Ovary (tissue), 9 donors: ENCODE measurements around the gene FLT3LG. TPM values are rescaled to one million over a fixed set of nuclear protein-coding genes. Genes with fewer than 3 reads are reported as not detected.
"Not testable (repeated sequence)": the region's sequence is repeated elsewhere in the genome, so short reads cannot be mapped to it uniquely, and the experiment has no call there.

Source experiments
- DNase-seq, 5 donors: peaks; one replicate each; pipeline ENCODE4 v3.0.0-alpha.2; 2019 to 2020
- H3K27ac ChIP-seq, 2 donors: fragments of 200-600 bp; one replicate each; pipeline versions ENCODE4 v1.5.1 to v1.8.0; 2019 to 2022
- H3K27me3 ChIP-seq: fragments of 200-600 bp; one replicate; pipeline ENCODE4 v1.8.0; 2022
- H3K36me3 ChIP-seq: fragments of 200-600 bp; sonication (generic); one replicate; pipeline ENCODE4 v1.5.1; 2019
- H3K4me1 ChIP-seq: one replicate; pipeline ENCODE4 v1.8.1; 2013; ENCODE audit warnings: mild to moderate bottlenecking, moderate library complexity; ENCODE audit not compliant: insufficient read depth
- H3K4me3 ChIP-seq: fragments of 200-600 bp; sonication (generic); one replicate; pipeline ENCODE4 v1.5.1; 2017
- H3K9me3 ChIP-seq, 2 donors: fragments of 200-600 bp in 1 of 2; sonication (generic) in 1 of 2; one replicate each; pipeline versions ENCODE4 v1.5.1 to v1.8.1; 2013 to 2019; ENCODE audit warnings: mild to moderate bottlenecking in 1 of 2, moderate library complexity in 1 of 2
- CTCF ChIP-seq, 3 donors: fragments of 450-650 bp in 2 of 3; fragments of 200-600 bp in 1 of 3; IDR thresholded peaks; one replicate each; pipeline versions ENCODE4 v1.5.1 to v1.8.0; 2016 to 2022; ENCODE audit warnings: antibody characterized with exemption in 3 of 3, mild to moderate bottlenecking in 1 of 3
- EP300 ChIP-seq: sonication (generic); formaldehyde crosslinking; IDR thresholded peaks from one replicate; pipeline ENCODE4 v1.6.1; 2017; ENCODE audit warnings: antibody characterized with exemption
- POLR2A ChIP-seq: fragments of 450-650 bp; IDR thresholded peaks from one replicate; pipeline ENCODE4 v1.6.1; 2017; ENCODE audit warnings: antibody characterized with exemption, mild to moderate bottlenecking, moderate library complexity
- WGBS, 3 donors: extraction: QIAGEN DNeasy Blood & Tissue Kit in 1 of 3; methylation state at CpG; one replicate each; pipeline versions ENCODE4 v1.1.5 to v1.1.7; 2013 to 2017; 5-methylcytosine and 5-hydroxymethylcytosine counted together
- intact Hi-C, 4 donors: fragments of 100-400 bp; cut with DNase I; formaldehyde crosslinking; loops; one replicate each; pipeline versions ENCODE4 v1.11.0 to v1.15.1; 2022 to 2023
- polyA plus RNA-seq, 2 donors: library from polyadenylated mRNA; stranded (reverse); fragments of 200-250 nt in 1 of 2; fragments of 350-450 nt in 1 of 2; fragmentation: Illumina TruSeq in 1 of 2; extraction: RNeasy Lipid Tissue Mini Kit (QIAGEN cat#74804) in 1 of 2; gene quantifications; one replicate each; pipeline ENCODE4 v1.2.3, GENCODE V29; 2013 to 2014
- total RNA-seq, 7 donors: library from RNA; depleted of rRNA in 2 of 7; stranded (reverse); fragments of >200 nt in 2 of 7; fragmentation: NEBNext Ultra II Directional in 3 of 7; extraction: Animal tissue kit (Norgen Biotek cat#: 25700) in 3 of 7; gene quantifications; one replicate each; pipeline versions ENCODE4 v1.1.0 to v1.2.4, GENCODE V29; 2016 to 2023
- donor health status: DM: no; HTN: no; CAD: no; lungs with moderate emphysema.
- donor health status: DM: no; HTN: no; CAD: no.
- donor health status: Bipolar disorder and iron deficiency.
- donor health status: DM: yes; HTN: yes; CAD: no.
- donor health status: DM: no; HTN: no; CAD: no.
- donor health status: DM: yes; HTN: yes; CAD: no.

Gene FLT3LG
- total and polyA plus RNA-seq, 9 donors = 3.9 to 15.3 (median 12.2) TPM

- Histone ChIP-seq H3K4me1 (no peaks in the 10 kb centered on the region), H3K9me3 (no peaks in the 10 kb centered on the region), H3K4me3 (no peak overlapping the region), H3K27ac (no peak overlapping the region), H3K27me3 (no peaks in the 10 kb centered on the region), H3K36me3 (no peaks in the 10 kb centered on the region)
- TF ChIP-seq CTCF (IDR thresholded peaks at IDR 0.05) (no peak), POLR2A (no peak), EP300 (no peak)
- intact Hi-C loops = loop anchor here in 3 of 4 donors (2.0 to 10.0 kb wide), 3 partner anchors 51 to 215 kb away; partner anchors contain the start of genes DKKL1 (in 1 of the 3) and TEAD2 (in 1 of the 3)
- 5 to 12% (median 11%) methylated on average over 14 of the region's 14 CpGs for WGBS, 3 donors
- no peak for DNase-seq
Measured at GRCh38 chr19:49441960-49442350, 32.1 kb upstream of the FLT3LG start.

GRCh38 chr19:49442354-49442753 lies 31.7 kb upstream of the FLT3LG start:
- no peaks in the 10 kb centered on the region for H3K27me3 ChIP-seq
- WGBS, 3 donors = 2 to 4% (median 4%) methylated on average over 11 of the region's 11 CpGs
- no peak for TF ChIP-seq EP300
- TF ChIP-seq CTCF (IDR thresholded peaks at IDR 0.05) = no peak
- no peak for TF ChIP-seq POLR2A

GRCh38 chr19:49442771-49443365 lies 31.1 kb upstream of the FLT3LG start:
- H3K27me3 ChIP-seq = no peaks in the 10 kb centered on the region
- H3K4me1 ChIP-seq = no peaks in the 10 kb centered on the region
- DNase-seq = peak; percentile 76 to 90 (median 85)
- H3K4me3 ChIP-seq = peak overlapping the region; percentile 55
- no peaks in the 10 kb centered on the region for H3K36me3 ChIP-seq
- TF ChIP-seq EP300 (no peak), CTCF (IDR thresholded peaks at IDR 0.05) (no peak), POLR2A (no peak)
- 1 to 2% (median 2%) methylated on average over 39 to 43 of the region's 43 CpGs for WGBS, 3 donors
- no peaks in the 10 kb centered on the region for H3K9me3 ChIP-seq
- peak overlapping the region in 1 of 2 donors; percentile 3 for H3K27ac ChIP-seq
- intact Hi-C loops = loop anchor here in 3 of 4 donors (2.0 to 10.0 kb wide), 3 partner anchors 52 to 216 kb away; partner anchors contain the start of genes DKKL1 (in 1 of the 3) and TEAD2 (in 1 of the 3)

More at GRCh38 chr19:49442354-49442753, 31.7 kb upstream of the FLT3LG start:
- no peak overlapping the region for H3K27ac ChIP-seq
- H3K4me3 ChIP-seq = no peak overlapping the region
- no peaks in the 10 kb centered on the region for H3K36me3 ChIP-seq
- no peaks in the 10 kb centered on the region for H3K9me3 ChIP-seq
- no peaks in the 10 kb centered on the region for H3K4me1 ChIP-seq
- DNase-seq = peak in 1 of 5 donors; percentile 56
- intact Hi-C loops = loop anchor here in 3 of 4 donors (2.0 to 10.0 kb wide), 3 partner anchors 52 to 215 kb away; partner anchors contain the start of genes DKKL1 (in 1 of the 3) and TEAD2 (in 1 of the 3)

GRCh38 chr19:49443366-49444099 lies 30.5 kb upstream of the FLT3LG start:
- H3K4me3 ChIP-seq = peak overlapping the region; percentile 55
- intact Hi-C loops = loop anchor here in 3 of 4 donors (2.0 to 10.0 kb wide), 3 partner anchors 53 to 216 kb away; partner anchors contain the start of genes DKKL1 (in 1 of the 3) and TEAD2 (in 1 of the 3)
- TF ChIP-seq CTCF (IDR thresholded peaks at IDR 0.05) = peak; percentile 89 to 99 (median 90)
- peak; percentile 16 for TF ChIP-seq POLR2A
- no peak for TF ChIP-seq EP300
- no peaks in the 10 kb centered on the region for H3K4me1 ChIP-seq
- 0 to 1% (median 1%) methylated on average over 45 to 47 of the region's 47 CpGs for WGBS, 3 donors
- H3K27ac ChIP-seq = peak overlapping the region in 1 of 2 donors; percentile 3
- no peaks in the 10 kb centered on the region for H3K36me3 ChIP-seq
- DNase-seq = peak; percentile 93 to 96 (median 95)
- H3K27me3 ChIP-seq = no peaks in the 10 kb centered on the region
- no peaks in the 10 kb centered on the region for H3K9me3 ChIP-seq

- H3K9me3 ChIP-seq, H3K4me3 ChIP-seq, H3K27me3 ChIP-seq, H3K36me3 ChIP-seq, H3K27ac ChIP-seq, DNase-seq, H3K4me1 ChIP-seq: not testable (repeated sequence)
- WGBS, 3 donors = 48 to 75% (median 50%) methylated on average over 5 of the region's 5 CpGs
- intact Hi-C loops = loop anchor here in 3 of 4 donors (5.0 to 10.0 kb wide), 2 partner anchors 79 to 217 kb away; partner anchors contain the start of genes DKKL1 (in 1 of the 3) and TEAD2 (in 1 of the 3)
Measured at GRCh38 chr19:49444100-49444700, 29.8 kb upstream of the FLT3LG start.
